GM18867 (cell line): Measurements from ENCODE around the gene NEK9.
"Not testable (repeated sequence)": the region's sequence is repeated elsewhere in the genome, so short reads cannot be mapped to it uniquely, and the experiment has no call there.

Source experiments
- ATAC-seq: cut with Tn5 transposase; IDR thresholded peaks from one replicate; pipeline ENCODE4 v1.9.1; 2021; ENCODE audit warnings: mild to moderate bottlenecking, moderate library complexity; ENCODE audit not compliant: unreplicated experiment

Gene NEK9

GRCh38 chr14:75068294-75069120 is 58.3 kb downstream of the NEK9 start:
- ATAC-seq: peak; percentile 12

- ATAC-seq: not testable (repeated sequence)
These were observed 59.1 kb downstream of the NEK9 start for GRCh38 chr14:75067765-75068164.

- ATAC-seq: no peak
These were observed 59.6 kb downstream of the NEK9 start for GRCh38 chr14:75067212-75067611.

DNA sequence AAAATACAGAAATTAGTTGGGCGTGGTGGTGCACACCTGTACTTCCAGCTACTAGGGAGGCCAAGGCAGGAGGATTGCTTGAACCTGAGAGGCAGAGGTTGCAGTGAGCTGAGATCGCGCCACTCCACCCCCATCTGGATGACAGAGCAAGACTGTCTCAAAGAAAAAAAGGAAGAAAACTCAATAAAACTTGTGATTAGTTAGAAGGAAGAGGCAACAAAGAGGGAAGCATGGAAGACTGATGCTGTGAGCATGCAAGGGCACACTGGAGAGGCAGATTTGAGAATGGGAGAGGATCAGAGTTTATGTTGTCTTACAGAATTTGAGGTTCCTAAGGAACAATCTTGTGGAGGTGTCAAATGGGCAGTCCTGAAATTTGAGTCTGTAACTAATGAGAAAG is 60.2 kb downstream of the NEK9 start:
- ATAC-seq: no peak

GRCh38 chr14:75064205-75064567 is 62.7 kb downstream of the NEK9 start:
- ATAC-seq: no peak

DNA sequence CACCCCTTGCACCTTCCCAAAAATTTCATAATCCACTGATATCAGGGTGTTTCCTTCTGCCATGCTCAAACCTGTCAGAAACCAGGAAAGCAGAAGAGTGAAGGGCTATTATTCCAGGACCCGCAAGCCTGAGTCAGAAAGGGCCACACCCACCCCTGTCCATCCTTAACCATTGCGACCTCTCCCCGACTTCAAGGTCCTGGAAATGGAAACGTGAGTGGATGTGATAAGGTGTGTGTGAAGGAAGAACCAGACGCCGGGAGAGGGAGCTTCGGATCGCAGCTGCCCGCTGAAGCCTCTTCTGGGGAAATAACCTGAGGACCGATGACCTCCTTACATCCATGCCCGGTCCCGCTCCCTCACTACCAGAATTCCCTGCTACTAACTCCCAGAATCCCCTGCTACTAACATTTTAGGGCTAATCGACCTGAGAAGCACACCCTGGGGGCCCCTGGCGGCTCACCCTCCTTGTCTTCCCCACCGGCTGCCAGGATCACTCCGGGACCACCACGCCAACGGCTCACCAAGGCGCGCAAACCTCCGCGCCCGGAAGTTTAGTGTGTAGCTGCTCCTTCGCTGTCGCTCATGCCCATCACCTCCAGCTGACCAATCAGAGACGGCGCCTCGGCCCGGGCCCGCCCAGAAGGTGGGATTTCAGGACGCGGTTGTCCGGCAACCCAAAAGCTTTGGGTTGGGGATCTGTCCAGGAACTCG is 63.2 kb downstream of the NEK9 start, which contains the start of gene ACYP1:
ACYP1 (minus strand) TSS at position 534 of the 714 bp plus-strand sequence; CDS start at position 63, 471 bp downstream.
- ATAC-seq: peak; percentile 94

- ATAC-seq: no peak
These were observed 63.8 kb downstream of the NEK9 start for GRCh38 chr14:75063013-75063412.

GRCh38 chr14:75060420-75060819 is 66.4 kb downstream of the NEK9 start:
- ATAC-seq: no peak

- no peak for ATAC-seq
These were observed 67.2 kb downstream of the NEK9 start for GRCh38 chr14:75059642-75060041.

GRCh38 chr14:75054421-75054820 is 72.4 kb downstream of the NEK9 start:
- ATAC-seq: no peak

GRCh38 chr14:75053396-75054291 is 73.2 kb downstream of the NEK9 start:
- no peak for ATAC-seq

DNA sequence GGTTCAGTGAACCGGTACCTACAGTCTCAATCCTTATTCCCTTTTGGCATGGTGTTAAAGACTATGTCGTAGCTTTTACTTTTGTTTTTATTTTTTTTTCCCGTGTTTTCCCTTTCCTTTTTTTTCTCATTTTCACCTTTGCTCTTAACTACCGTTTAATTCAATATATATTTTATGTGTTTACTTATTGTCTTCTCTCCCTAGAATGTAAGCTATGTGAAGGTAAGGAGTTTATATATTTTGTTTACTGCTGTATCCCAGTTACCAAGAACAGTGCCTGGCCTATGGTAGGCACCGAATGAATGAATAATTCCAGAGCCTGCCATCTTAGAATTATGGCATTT is 75.3 kb downstream of the NEK9 start:
- no peak for ATAC-seq

- peak; percentile 77 for ATAC-seq
These were observed 75.8 kb downstream of the NEK9 start, which contains the start of gene MLH3 for GRCh38 chr14:75050852-75051555. Gene MLH3, minus strand, starts transcription at chr14:75051467. Its CDS starts 1,812 bp downstream, at chr14:75049655.

DNA sequence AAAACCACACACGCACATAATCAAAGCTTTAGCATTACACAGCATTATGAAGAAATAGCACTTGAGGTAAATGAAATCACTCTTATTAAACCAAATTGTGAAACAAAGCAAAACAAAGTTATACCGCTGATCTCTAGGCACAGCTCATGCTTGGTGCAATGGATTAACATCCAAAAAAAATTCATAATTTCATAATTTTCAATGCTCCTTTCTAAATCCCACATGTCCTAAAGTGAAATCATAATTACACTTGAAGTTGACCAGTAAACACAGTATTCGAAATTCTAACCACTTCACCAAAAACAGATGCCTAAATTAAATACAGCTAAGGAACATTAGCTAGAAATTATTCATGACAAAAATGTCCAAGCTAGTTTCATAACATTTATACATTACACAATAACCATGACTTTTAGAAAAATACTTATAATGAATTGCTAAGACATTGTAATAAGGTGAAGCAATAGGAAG is 77.1 kb downstream of the NEK9 start:
- ATAC-seq: no peak

DNA sequence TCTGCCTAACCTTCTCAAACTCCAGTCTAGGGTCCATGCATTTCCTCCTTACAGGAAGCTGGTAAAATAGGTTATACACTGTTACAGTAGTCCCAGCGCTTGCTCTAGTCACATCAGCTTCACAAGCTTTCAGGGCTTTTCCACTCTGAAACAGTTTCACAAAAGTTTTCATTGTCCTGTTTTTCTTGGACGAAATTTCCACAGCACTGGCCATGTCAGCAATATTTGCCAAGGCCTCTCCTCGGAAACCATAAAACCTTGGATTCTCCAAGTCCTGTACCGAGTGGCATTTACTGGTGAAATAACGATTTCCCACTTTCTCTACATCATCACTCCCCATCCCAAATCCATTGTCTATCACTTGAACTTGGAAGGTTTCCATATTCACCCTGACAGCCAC is 77.7 kb downstream of the NEK9 start:
- ATAC-seq: no peak

DNA sequence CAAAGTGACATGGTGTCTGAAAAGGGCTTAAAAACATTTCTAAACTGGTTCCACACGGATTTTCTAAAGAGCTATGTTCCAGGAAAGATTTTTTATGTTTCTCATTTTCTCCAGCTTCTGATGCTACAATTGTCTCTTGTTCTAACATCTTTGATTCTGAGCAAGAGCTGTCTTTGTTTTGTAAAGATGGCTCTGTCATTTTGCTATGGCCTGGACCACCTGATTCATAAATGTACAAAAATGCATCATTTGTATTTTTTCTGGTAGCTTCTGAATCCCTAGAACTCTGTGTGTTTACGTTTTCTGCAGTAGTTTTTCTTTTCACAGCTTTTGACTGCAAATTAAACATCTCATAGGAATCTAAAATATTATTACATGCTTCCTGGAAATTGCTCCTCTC is 78.7 kb downstream of the NEK9 start:
- no peak for ATAC-seq

DNA sequence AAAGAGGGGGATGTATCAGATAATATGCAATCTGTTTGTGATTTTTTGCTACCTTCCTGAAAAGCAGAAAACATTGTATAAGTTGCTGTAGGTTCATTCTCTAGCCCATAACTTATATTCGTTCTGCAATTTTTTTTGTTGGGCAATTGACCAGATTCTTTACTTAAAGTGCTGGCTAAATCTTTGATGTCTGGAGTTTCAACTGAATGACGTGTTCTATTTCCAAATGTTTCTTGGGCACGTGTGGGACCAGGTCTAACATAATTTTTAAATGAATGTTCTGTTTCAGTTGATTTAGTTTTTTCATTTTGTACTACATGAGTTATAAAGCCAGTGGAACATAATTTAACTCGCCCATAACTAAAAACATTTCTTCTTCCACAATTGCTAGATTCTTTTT is 79.3 kb downstream of the NEK9 start:
- no peak for ATAC-seq

GRCh38 chr14:75046899-75047298 is 79.9 kb downstream of the NEK9 start:
- no peak for ATAC-seq

- ATAC-seq: no peak
These were observed 80.6 kb downstream of the NEK9 start for GRCh38 chr14:75046275-75046674.

DNA sequence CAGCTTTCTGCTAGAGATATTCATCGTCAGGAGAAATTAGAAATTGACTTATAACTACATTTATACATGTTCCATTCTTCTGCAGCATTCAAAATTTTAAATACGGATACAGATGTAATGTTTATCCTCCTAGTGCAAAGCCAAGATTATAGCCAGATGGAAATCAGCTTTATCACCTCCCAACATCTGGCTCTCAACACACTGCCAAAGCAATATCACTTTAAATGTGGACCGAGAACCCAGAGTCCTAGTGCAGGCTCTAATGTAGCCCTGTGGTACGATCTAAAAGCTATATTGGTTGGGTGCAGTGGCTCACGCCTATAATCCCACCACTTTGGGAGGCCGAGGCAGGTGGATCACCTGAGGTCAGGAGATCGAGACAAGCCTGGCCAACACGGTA is 82.1 kb downstream of the NEK9 start:
- ATAC-seq: no peak
